Posterior cingulate gyrus (tissue), 11 donors: ENCODE data around the gene RNF17.
"Not testable (repeated sequence)": the region's sequence is repeated elsewhere in the genome, so short reads cannot be mapped to it uniquely, and the experiment has no call there.

ENCODE experiments used
- DNase-seq, 10 donors: peaks; one replicate each; pipeline versions ENCODE4 v3.0.0 to v3.0.0-alpha.2; 2020 to 2021; ENCODE audit warnings: mixed read lengths in 3 of 10
- intact Hi-C: fragments of 100-400 bp; cut with DNase I; formaldehyde crosslinking; loops from one replicate; pipeline ENCODE4 v1.15.1; 2023

The RNF17 gene

GRCh38 chr13:24837528-24837927 is 73.6 kb downstream of the RNF17 start:
- DNase-seq, intact Hi-C loops: not testable (repeated sequence)

GRCh38 chr13:24842549-24843274 is 78.7 kb downstream of the RNF17 start:
- DNase-seq: peak in 1 of 10 donors; percentile 36
- intact Hi-C loops: no loop called here

GRCh38 chr13:24851546-24851945 is 87.6 kb downstream of the RNF17 start:
- DNase-seq: no peak

GRCh38 chr13:24854311-24854710 is 90.3 kb downstream of the RNF17 start:
- intact Hi-C loops: no loop called here
- DNase-seq: no peak

More at GRCh38 chr13:24851546-24851945, 87.6 kb downstream of the RNF17 start:
- intact Hi-C loops: no loop called here

GRCh38 chr13:24858953-24859352 is 95.0 kb downstream of the RNF17 start:
- DNase-seq: no peak
- intact Hi-C loops: no loop called here

GRCh38 chr13:24860770-24861169 is 96.8 kb downstream of the RNF17 start:
- peak in 2 of 10 donors; percentile 68 to 73 for DNase-seq
- intact Hi-C loops: no loop called here

- DNase-seq: peak in 1 of 10 donors; percentile 14
- intact Hi-C loops: no loop called here
Measured at GRCh38 chr13:24861617-24862362, 97.8 kb downstream of the RNF17 start.

- intact Hi-C loops: no loop called here
- no peak for DNase-seq
Measured at GRCh38 chr13:24863748-24864540, 100.0 kb downstream of the RNF17 start.

- intact Hi-C loops: no loop called here
Measured at GRCh38 chr13:24864579-24864978, 100.6 kb downstream of the RNF17 start.

GRCh38 chr13:24865163-24865953 is 101.4 kb downstream of the RNF17 start:
- no peak for DNase-seq
- intact Hi-C loops: no loop called here

More at GRCh38 chr13:24864579-24864978, 100.6 kb downstream of the RNF17 start:
- no peak for DNase-seq

- intact Hi-C loops: no loop called here
- DNase-seq: no peak
Measured at GRCh38 chr13:24866488-24866887, 102.5 kb downstream of the RNF17 start.

- intact Hi-C loops: no loop called here
- DNase-seq: no peak
Measured at GRCh38 chr13:24868874-24869273, 104.9 kb downstream of the RNF17 start.

- DNase-seq: no peak
- intact Hi-C loops: no loop called here
Measured at GRCh38 chr13:24870380-24870760, 106.4 kb downstream of the RNF17 start.

GRCh38 chr13:24875566-24875965 is 111.6 kb downstream of the RNF17 start:
- no peak for DNase-seq
- intact Hi-C loops: no loop called here

GRCh38 chr13:24877531-24877930 is 113.6 kb downstream of the RNF17 start:
- intact Hi-C loops: no loop called here
- DNase-seq: no peak

GRCh38 chr13:24878340-24878739 is 114.4 kb downstream of the RNF17 start:
- peak in 1 of 10 donors; percentile 75 for DNase-seq
- intact Hi-C loops: no loop called here

- intact Hi-C loops: no loop called here
- no peak for DNase-seq
Measured at GRCh38 chr13:24882665-24883064, 118.7 kb downstream of the RNF17 start.

- intact Hi-C loops: no loop called here
- DNase-seq: no peak
Measured at GRCh38 chr13:24887759-24888158, 123.8 kb downstream of the RNF17 start.

- intact Hi-C loops: no loop called here
- no peak for DNase-seq
Measured at GRCh38 chr13:24888291-24888931, 124.4 kb downstream of the RNF17 start.

- intact Hi-C loops: no loop called here
- no peak for DNase-seq
Measured at GRCh38 chr13:24890256-24890655, 126.3 kb downstream of the RNF17 start.
